ENCODE results near the gene ABCC3. TPM values are rescaled to one million over a fixed set of nuclear protein-coding genes. Genes with fewer than 3 reads are reported as not detected.

ABCC3 gene
- total and polyA plus RNA-seq, 2 donors (not counting 1 experiment from before 2014, with no cell fraction given) = 11.5 to 34.8 TPM

- no peak overlapping the region for H2AFZ ChIP-seq (ENCODE audit: low read length)
Observed at GRCh38 chr17:50637829-50638605, 3.3 kb downstream of the ABCC3 start.

GRCh38 chr17:50638606-50638965, 3.9 kb downstream of the ABCC3 start:
- no peak overlapping the region for H3K4me3 ChIP-seq (replicated peaks in 1 of 4; ENCODE audit: control extremely low read depth in 1 of 4, insufficient read depth in 1 of 4, low read depth in 3 of 4, low read length in 4 of 4)
- no peaks in the 10 kb centered on the region for H3K36me3 ChIP-seq (ENCODE audit: control insufficient read depth, insufficient read depth, low read length)
- no peaks in the 10 kb centered on the region for H3K79me2 ChIP-seq (ENCODE audit: control insufficient read depth, insufficient read depth, low read length)
- peak; percentile 33 to 71 for DNase-seq (ENCODE audit: low read depth in 2 of 2)
- H3K27ac ChIP-seq (ENCODE audit: insufficient read depth, low read length) = peak overlapping the region; percentile 83
- H2AFZ ChIP-seq (ENCODE audit: low read length) = no peak overlapping the region
- H3K9me3 ChIP-seq (ENCODE audit: control insufficient read depth, insufficient read depth, low read depth, low read length) = no peaks in the 10 kb centered on the region
- no peak overlapping the region for H3K9ac ChIP-seq (ENCODE audit: insufficient read depth, low read length)
- H3K4me2 ChIP-seq (ENCODE audit: extremely low read depth, insufficient read depth, low read length) = peak overlapping the region; percentile 90
- H3K4me1 ChIP-seq (ENCODE audit: control insufficient read depth, extremely low read depth, insufficient read depth, low read length) = peaks cover 32% of the 10 kb centered on the region
- no peaks in the 10 kb centered on the region for H4K20me1 ChIP-seq (ENCODE audit: control insufficient read depth, extremely low read depth, insufficient read depth, low read length)
- H3K27me3 ChIP-seq (ENCODE audit: control insufficient read depth, insufficient read depth, low read length) = no peaks in the 10 kb centered on the region
- no peak for TF ChIP-seq EZH2 (IDR thresholded peaks at IDR 0.05; ENCODE audit: low read length, missing control alignments)
- TF ChIP-seq CTCF (conservative IDR thresholded peaks at IDR 0.05 in 1 of 2, IDR thresholded peaks at IDR 0.05 in 1 of 2; ENCODE audit: low read depth in 1 of 2, low read length in 2 of 2) = no peak

More at GRCh38 chr17:50637829-50638605, 3.3 kb downstream of the ABCC3 start:
- peaks cover 32% of the 10 kb centered on the region for H3K4me1 ChIP-seq (ENCODE audit: control insufficient read depth, extremely low read depth, insufficient read depth, low read length)
- no peaks in the 10 kb centered on the region for H4K20me1 ChIP-seq (ENCODE audit: control insufficient read depth, extremely low read depth, insufficient read depth, low read length)
- H3K4me3 ChIP-seq (replicated peaks in 1 of 4; ENCODE audit: control extremely low read depth in 1 of 4, insufficient read depth in 1 of 4, low read depth in 3 of 4, low read length in 4 of 4) = no peak overlapping the region
- peak overlapping the region; percentile 90 for H3K4me2 ChIP-seq (ENCODE audit: extremely low read depth, insufficient read depth, low read length)
- no peaks in the 10 kb centered on the region for H3K36me3 ChIP-seq (ENCODE audit: control insufficient read depth, insufficient read depth, low read length)
- H3K27me3 ChIP-seq (ENCODE audit: control insufficient read depth, insufficient read depth, low read length) = no peaks in the 10 kb centered on the region
- H3K9me3 ChIP-seq (ENCODE audit: control insufficient read depth, insufficient read depth, low read depth, low read length) = no peaks in the 10 kb centered on the region
- DNase-seq (ENCODE audit: low read depth in 2 of 2) = no peak
- no peaks in the 10 kb centered on the region for H3K79me2 ChIP-seq (ENCODE audit: control insufficient read depth, insufficient read depth, low read length)
- H3K27ac ChIP-seq (ENCODE audit: insufficient read depth, low read length) = peak overlapping the region; percentile 83
- no peak overlapping the region for H3K9ac ChIP-seq (ENCODE audit: insufficient read depth, low read length)
- TF ChIP-seq EZH2 (IDR thresholded peaks at IDR 0.05; ENCODE audit: low read length, missing control alignments) = no peak
- no peak for TF ChIP-seq CTCF (conservative IDR thresholded peaks at IDR 0.05 in 1 of 2, IDR thresholded peaks at IDR 0.05 in 1 of 2; ENCODE audit: low read depth in 1 of 2, low read length in 2 of 2)

GRCh38 chr17:50638966-50639713, 4.5 kb downstream of the ABCC3 start:
- no peak for TF ChIP-seq EZH2 (IDR thresholded peaks at IDR 0.05; ENCODE audit: low read length, missing control alignments)
- no peak for TF ChIP-seq CTCF (conservative IDR thresholded peaks at IDR 0.05 in 1 of 2, IDR thresholded peaks at IDR 0.05 in 1 of 2; ENCODE audit: low read depth in 1 of 2, low read length in 2 of 2)
- Histone ChIP-seq H3K9me3 (ENCODE audit: control insufficient read depth, insufficient read depth, low read depth, low read length) (no peaks in the 10 kb centered on the region), H3K27me3 (ENCODE audit: control insufficient read depth, insufficient read depth, low read length) (no peaks in the 10 kb centered on the region), H3K9ac (ENCODE audit: insufficient read depth, low read length) (no peak overlapping the region), H3K4me3 (replicated peaks in 1 of 4; ENCODE audit: control extremely low read depth in 1 of 4, insufficient read depth in 1 of 4, low read depth in 3 of 4, low read length in 4 of 4) (no peak overlapping the region), H3K36me3 (ENCODE audit: control insufficient read depth, insufficient read depth, low read length) (no peaks in the 10 kb centered on the region), H3K4me2 (ENCODE audit: extremely low read depth, insufficient read depth, low read length) (peak overlapping the region; percentile 90), H3K4me1 (ENCODE audit: control insufficient read depth, extremely low read depth, insufficient read depth, low read length) (peaks cover 32% of the 10 kb centered on the region), H2AFZ (ENCODE audit: low read length) (no peak overlapping the region), H4K20me1 (ENCODE audit: control insufficient read depth, extremely low read depth, insufficient read depth, low read length) (no peaks in the 10 kb centered on the region), H3K79me2 (ENCODE audit: control insufficient read depth, insufficient read depth, low read length) (no peaks in the 10 kb centered on the region), H3K27ac (ENCODE audit: insufficient read depth, low read length) (peak overlapping the region; percentile 83)
- DNase-seq (ENCODE audit: low read depth in 2 of 2) = peak; percentile 95 to 98
